Astrocyte (in vitro differentiated cells and primary cell): ENCODE measurements around the gene CYTH3. TPM values are rescaled to one million over a fixed set of nuclear protein-coding genes. Genes with fewer than 3 reads are reported as not detected.

ENCODE experiments used
- DNase-seq: peaks from one replicate; pipeline ENCODE4 v3.0.0-alpha.2; 2010; ENCODE audit warnings: low read depth
- FAIRE-seq: peaks from 2 replicates; lab custom pipeline; 2011; peaks lifted over from hg19 to GRCh38; lab: Jason Lieb, UNC
- H2AFZ ChIP-seq: 2 replicates; pipeline ENCODE4 v1.6.0; 2012; ENCODE audit warnings: low read depth, low read length, inconsistent platforms
- H3K27ac ChIP-seq: 2 replicates; pipeline ENCODE4 v1.5.1; 2011; ENCODE audit warnings: low read depth, low read length, inconsistent platforms
- H3K27me3 ChIP-seq: 2 replicates; pipeline ENCODE4 v1.6.0; 2011; ENCODE audit warnings: low read length, inconsistent platforms; ENCODE audit not compliant: insufficient read depth
- H3K36me3 ChIP-seq: 2 replicates; pipeline ENCODE4 v1.5.1; 2011; ENCODE audit warnings: low read length, inconsistent platforms; ENCODE audit not compliant: insufficient read depth
- H3K4me1 ChIP-seq: 2 replicates; pipeline ENCODE4 v1.5.1; 2011; ENCODE audit warnings: low read length, inconsistent platforms; ENCODE audit not compliant: insufficient read depth
- H3K4me2 ChIP-seq: 2 replicates; pipeline ENCODE4 v1.6.0; 2012; ENCODE audit warnings: low read length, inconsistent platforms
- H3K4me3 ChIP-seq: 2 replicates; pipeline ENCODE4 v1.5.1; 2011; ENCODE audit warnings: low read depth, mild to moderate bottlenecking, low read length, inconsistent platforms; ENCODE audit not compliant: insufficient read depth
- H3K79me2 ChIP-seq: 2 replicates; pipeline ENCODE4 v1.6.0; 2012; ENCODE audit warnings: mild to moderate bottlenecking, low read length, inconsistent platforms; ENCODE audit not compliant: insufficient read depth
- H3K9ac ChIP-seq: 2 replicates; pipeline ENCODE4 v1.6.0; 2012; ENCODE audit warnings: mild to moderate bottlenecking, low read length, inconsistent platforms
- H3K9me3 ChIP-seq: 2 replicates; pipeline ENCODE4 v1.5.1; 2012; ENCODE audit warnings: low read depth, mild to moderate bottlenecking, low read length, inconsistent platforms; ENCODE audit not compliant: insufficient read depth
- H4K20me1 ChIP-seq: 2 replicates; pipeline ENCODE4 v1.6.0; 2012; ENCODE audit warnings: low read length, inconsistent platforms; ENCODE audit not compliant: insufficient read depth
- H3K27ac Mint-ChIP-seq: one replicate; pipeline ENCODE4 v1.8.0; 2021; ENCODE audit warnings: mild to moderate bottlenecking, mixed read lengths; ENCODE audit not compliant: unreplicated experiment
- H3K27me3 Mint-ChIP-seq: one replicate; pipeline ENCODE4 v1.8.0; 2021; ENCODE audit warnings: low read depth, mixed read lengths; ENCODE audit not compliant: unreplicated experiment
- H3K36me3 Mint-ChIP-seq: one replicate; pipeline ENCODE4 v1.8.0; 2021; ENCODE audit warnings: low read depth, mixed read lengths; ENCODE audit not compliant: unreplicated experiment
- H3K4me1 Mint-ChIP-seq: one replicate; pipeline ENCODE4 v1.8.0; 2021; ENCODE audit warnings: low read depth, mixed read lengths; ENCODE audit not compliant: unreplicated experiment
- H3K4me3 Mint-ChIP-seq: one replicate; pipeline ENCODE4 v1.8.0; 2021; ENCODE audit warnings: mild to moderate bottlenecking, moderate library complexity, mixed read lengths; ENCODE audit not compliant: unreplicated experiment
- H3K9me3 Mint-ChIP-seq: one replicate; pipeline ENCODE4 v1.8.0; 2021; ENCODE audit warnings: mild to moderate bottlenecking, mixed read lengths; ENCODE audit not compliant: unreplicated experiment
- EZH2 ChIP-seq: IDR thresholded peaks from 2 replicates; pipeline ENCODE4 v1.6.1; 2012; ENCODE audit warnings: mild to moderate bottlenecking, low read length, inconsistent platforms; ENCODE audit not compliant: insufficient read depth
- total RNA-seq: library from RNA; stranded (reverse); gene quantifications from 2 replicates; pipeline ENCODE4 v1.2.1, GENCODE V29; 2021
- TF ChIP-seq, protein P1 (sequence below): IDR thresholded peaks from 2 replicates; pipeline ENCODE4 v1.5.1; 2011; ENCODE audit warnings: low read depth, mild to moderate bottlenecking, inconsistent platforms, low read length, moderate library complexity; ENCODE audit not compliant: insufficient read depth

The CYTH3 gene
- total RNA-seq, 1 donor from 2014 or later = 29.3 TPM

DNA sequence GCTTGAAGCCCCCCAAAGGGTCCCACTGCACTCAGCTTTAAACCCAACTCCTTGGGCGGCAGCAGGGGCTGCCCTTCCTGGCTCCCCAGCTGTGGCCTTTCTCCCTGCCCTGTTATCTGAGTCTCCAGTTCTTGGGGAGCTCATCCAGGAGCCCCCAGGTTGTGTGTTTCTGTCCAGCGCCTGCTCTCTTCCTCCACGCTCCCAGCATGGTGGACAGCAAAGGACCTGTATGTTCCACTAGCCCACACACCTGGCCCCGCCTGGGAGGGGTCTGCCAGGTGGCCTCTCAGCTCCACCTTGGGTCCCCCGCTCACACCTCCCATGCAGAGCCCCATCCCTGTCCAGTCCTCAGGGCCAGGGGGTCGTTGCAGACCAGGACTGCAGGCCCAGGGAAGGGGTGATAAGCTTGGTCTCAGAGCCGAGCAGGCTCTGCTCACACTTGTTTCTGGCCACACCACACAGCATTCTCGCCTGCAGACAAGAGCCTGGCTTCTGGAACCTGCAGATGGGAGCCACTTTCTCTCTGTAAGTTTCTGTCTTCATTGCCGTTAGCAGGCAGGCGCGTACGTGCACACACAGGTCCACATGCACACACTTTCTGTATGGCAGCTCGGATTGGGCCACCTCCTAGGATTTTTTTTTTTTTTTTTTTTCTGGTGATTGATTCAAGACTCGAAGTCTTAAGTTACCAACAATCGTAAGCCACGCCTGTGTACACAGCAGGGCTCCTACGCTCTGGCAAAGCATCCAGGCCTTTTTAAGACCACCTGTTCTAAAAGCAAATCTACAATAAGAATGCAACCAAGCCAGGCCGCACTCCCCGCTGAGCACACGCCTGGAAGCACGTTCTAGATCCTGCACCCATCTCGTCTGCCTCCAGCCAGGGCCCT lies 104.6 kb downstream of the CYTH3 start:
- peaks cover 6% of the 10 kb centered on the region for H3K36me3 ChIP-seq
- FAIRE-seq = no peak
- Mint-ChIP-seq H3K36me3 (peaks cover 9% of the 10 kb centered on the region), H3K4me1 (peaks cover 14% of the 10 kb centered on the region), H3K4me3 (no peak overlapping the region), H3K27ac (no peak overlapping the region), H3K9me3 (no peaks in the 10 kb centered on the region), H3K27me3 (no peaks in the 10 kb centered on the region)
- DNase-seq = no peak
- peaks cover 5% of the 10 kb centered on the region for H4K20me1 ChIP-seq
- H3K27me3 ChIP-seq = no peaks in the 10 kb centered on the region
- H3K27ac ChIP-seq = no peak overlapping the region
- no peak overlapping the region for H2AFZ ChIP-seq
- no peaks in the 10 kb centered on the region for H3K9me3 ChIP-seq
- H3K9ac ChIP-seq = no peak overlapping the region
- no peak overlapping the region for H3K4me2 ChIP-seq
- H3K79me2 ChIP-seq = no peaks in the 10 kb centered on the region
- H3K4me1 ChIP-seq = peaks cover 10% of the 10 kb centered on the region
- H3K4me3 ChIP-seq = no peak overlapping the region
- no peak for TF ChIP-seq EZH2
- TF ChIP-seq, protein P1, sequence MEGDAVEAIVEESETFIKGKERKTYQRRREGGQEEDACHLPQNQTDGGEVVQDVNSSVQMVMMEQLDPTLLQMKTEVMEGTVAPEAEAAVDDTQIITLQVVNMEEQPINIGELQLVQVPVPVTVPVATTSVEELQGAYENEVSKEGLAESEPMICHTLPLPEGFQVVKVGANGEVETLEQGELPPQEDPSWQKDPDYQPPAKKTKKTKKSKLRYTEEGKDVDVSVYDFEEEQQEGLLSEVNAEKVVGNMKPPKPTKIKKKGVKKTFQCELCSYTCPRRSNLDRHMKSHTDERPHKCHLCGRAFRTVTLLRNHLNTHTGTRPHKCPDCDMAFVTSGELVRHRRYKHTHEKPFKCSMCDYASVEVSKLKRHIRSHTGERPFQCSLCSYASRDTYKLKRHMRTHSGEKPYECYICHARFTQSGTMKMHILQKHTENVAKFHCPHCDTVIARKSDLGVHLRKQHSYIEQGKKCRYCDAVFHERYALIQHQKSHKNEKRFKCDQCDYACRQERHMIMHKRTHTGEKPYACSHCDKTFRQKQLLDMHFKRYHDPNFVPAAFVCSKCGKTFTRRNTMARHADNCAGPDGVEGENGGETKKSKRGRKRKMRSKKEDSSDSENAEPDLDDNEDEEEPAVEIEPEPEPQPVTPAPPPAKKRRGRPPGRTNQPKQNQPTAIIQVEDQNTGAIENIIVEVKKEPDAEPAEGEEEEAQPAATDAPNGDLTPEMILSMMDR = no peak

DNA sequence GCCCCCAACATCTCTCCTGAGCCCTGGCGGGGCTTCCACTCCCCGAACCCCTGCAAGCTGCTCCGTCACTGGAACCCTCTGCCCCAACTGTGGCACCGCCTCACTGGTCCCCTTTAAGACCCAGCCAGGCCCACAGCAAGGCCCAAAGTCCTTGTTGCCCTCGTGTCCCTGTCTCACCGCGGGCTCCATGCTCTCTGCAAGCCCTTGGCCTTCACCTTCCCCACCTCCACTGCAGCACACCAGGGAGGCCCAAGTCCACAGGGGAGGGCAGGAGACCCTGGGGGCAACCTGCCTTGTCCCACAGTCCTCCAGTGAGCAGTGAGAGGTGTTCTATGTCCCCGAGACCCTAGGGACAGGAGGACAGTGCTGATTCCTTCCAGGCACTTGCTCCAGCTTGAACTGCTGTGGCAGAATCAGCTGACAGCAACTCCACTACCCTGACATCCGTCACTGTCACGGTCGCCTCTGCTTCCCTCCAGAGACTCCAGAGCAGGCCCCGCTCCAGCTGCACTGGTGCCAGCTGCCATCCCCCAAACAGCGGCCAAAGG lies 105.3 kb downstream of the CYTH3 start:
- Histone ChIP-seq H3K4me1 (peaks cover 4% of the 10 kb centered on the region), H3K9ac (no peak overlapping the region), H3K4me2 (no peak overlapping the region), H4K20me1 (peaks cover 5% of the 10 kb centered on the region), H3K36me3 (peaks cover 11% of the 10 kb centered on the region), H2AFZ (no peak overlapping the region), H3K4me3 (no peak overlapping the region), H3K27me3 (no peaks in the 10 kb centered on the region), H3K79me2 (no peaks in the 10 kb centered on the region), H3K27ac (no peak overlapping the region), H3K9me3 (no peaks in the 10 kb centered on the region)
- Mint-ChIP-seq H3K36me3 (peaks cover 7% of the 10 kb centered on the region), H3K4me3 (no peak overlapping the region), H3K27me3 (no peaks in the 10 kb centered on the region), H3K27ac (no peak overlapping the region), H3K9me3 (no peaks in the 10 kb centered on the region), H3K4me1 (peaks cover 7% of the 10 kb centered on the region)
- DNase-seq (no peak), FAIRE-seq (no peak)
- TF ChIP-seq, protein P1 = no peak
- no peak for TF ChIP-seq EZH2

DNA sequence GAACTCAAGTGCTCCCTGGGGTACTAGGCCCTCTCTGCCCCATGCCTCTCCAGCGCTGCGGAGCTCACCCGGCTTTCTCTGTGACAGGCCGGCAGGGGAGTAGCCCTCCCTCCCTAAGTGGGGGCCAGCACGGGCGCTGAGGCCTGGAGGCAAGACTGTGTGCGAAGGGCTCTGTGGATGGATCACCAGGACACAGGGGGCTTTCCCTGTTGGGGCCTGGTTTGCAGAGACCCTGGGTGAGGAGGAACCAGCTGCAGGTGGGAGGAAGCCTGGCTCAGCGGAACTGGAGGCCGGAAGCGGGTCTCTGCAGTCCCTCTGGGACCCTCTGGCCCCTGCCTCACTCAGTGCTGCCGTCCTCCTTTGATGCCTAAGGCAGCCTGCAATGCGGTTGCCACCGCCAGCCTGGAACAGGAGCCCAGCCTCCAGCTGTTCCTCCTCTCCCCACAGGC lies 106.0 kb downstream of the CYTH3 start:
- H3K9me3 Mint-ChIP-seq = no peaks in the 10 kb centered on the region
- Histone ChIP-seq H4K20me1 (peaks cover 5% of the 10 kb centered on the region), H3K36me3 (peaks cover 14% of the 10 kb centered on the region), H3K9ac (peak overlapping the region; percentile 12), H3K79me2 (no peaks in the 10 kb centered on the region), H3K9me3 (no peaks in the 10 kb centered on the region), H3K27ac (no peak overlapping the region), H2AFZ (no peak overlapping the region), H3K4me1 (no peaks in the 10 kb centered on the region), H3K4me3 (no peak overlapping the region), H3K4me2 (no peak overlapping the region), H3K27me3 (no peaks in the 10 kb centered on the region)
- H3K4me3 Mint-ChIP-seq = no peak overlapping the region
- no peak overlapping the region for H3K27ac Mint-ChIP-seq
- H3K36me3 Mint-ChIP-seq = peaks cover 6% of the 10 kb centered on the region
- no peak for TF ChIP-seq EZH2
- TF ChIP-seq, protein P1 = no peak
- no peak for DNase-seq
- no peak for FAIRE-seq
- H3K4me1 Mint-ChIP-seq = peaks cover 2% of the 10 kb centered on the region
- no peaks in the 10 kb centered on the region for H3K27me3 Mint-ChIP-seq
